GM21825 (cell line): Measurements from ENCODE around the gene PTCSC3.

Experiments used
- ATAC-seq: cut with Tn5 transposase; IDR thresholded peaks from one replicate; pipeline ENCODE4 v1.9.1; 2021; ENCODE audit warnings: mild to moderate bottlenecking, moderate library complexity; ENCODE audit not compliant: unreplicated experiment

The PTCSC3 gene

GRCh38 chr14:36086629-36087395 lies 89.7 kb downstream of the PTCSC3 start:
- no peak for ATAC-seq

GRCh38 chr14:36085861-36086260 lies 90.7 kb downstream of the PTCSC3 start:
- no peak for ATAC-seq
